H1 (cell line): ENCODE results near the gene SKA3. TPM values are rescaled to one million over a fixed set of nuclear protein-coding genes. Genes with fewer than 3 reads are reported as not detected.
A peak's percentile ranks its signal among the peaks of the same experiment; 100 is the strongest.

Source experiments
- CTCF ChIA-PET: fragments of 300-600 bp; sonication (Branson Sonifier 250); formaldehyde crosslinking; loops from one replicate; lab custom pipeline; 2021; ENCODE audit not compliant: partially characterized antibody; lab: Charles Lee
- POLR2A ChIA-PET: fragments of 300-600 bp; sonication (Branson Sonifier 250); formaldehyde crosslinking; loops from one replicate; lab custom pipeline; 2021; ENCODE audit warnings: inconsistent platforms; ENCODE audit not compliant: partially characterized antibody; lab: Charles Lee
- DNase-seq, 2 experiments: peaks; one replicate each; pipeline versions ENCODE4 v3.0.0 to v3.0.0-alpha.2; 2010 to 2022; ENCODE audit warnings: low spot score in 2 of 2, low read depth in 1 of 2, mixed read lengths in 1 of 2
- FAIRE-seq: peaks from 2 replicates; lab custom pipeline; 2011; peaks lifted over from hg19 to GRCh38; lab: Jason Lieb, UNC
- H2AFZ ChIP-seq: 2 replicates; pipeline ENCODE4 v1.8.1; 2012; ENCODE audit warnings: low read length, inconsistent platforms
- H2AK5ac ChIP-seq: 2 replicates; pipeline ENCODE4 v1.6.1; 2013; ENCODE audit warnings: low read depth, low read length
- H2BK120ac ChIP-seq: replicated peaks from 2 replicates; pipeline ENCODE3; 2013; ENCODE audit warnings: low read depth, low read length, inconsistent platforms
- H2BK12ac ChIP-seq: 2 replicates; pipeline ENCODE4 v1.6.1; 2013; ENCODE audit warnings: low read depth, low read length
- H2BK15ac ChIP-seq: 2 replicates; pipeline ENCODE4 v1.6.1; 2013; ENCODE audit warnings: low read length
- H2BK20ac ChIP-seq: 2 replicates; pipeline ENCODE4 v1.6.1; 2013; ENCODE audit warnings: low read length
- H2BK5ac ChIP-seq: 2 replicates; pipeline ENCODE4 v1.6.1; 2013; ENCODE audit warnings: low read depth, low read length
- H3K14ac ChIP-seq: 2 replicates; pipeline ENCODE4 v1.6.1; 2013; ENCODE audit warnings: inconsistent platforms; ENCODE audit not compliant: insufficient read length
- H3K18ac ChIP-seq: 2 replicates; pipeline ENCODE4 v1.6.1; 2013; ENCODE audit warnings: low read length; ENCODE audit errors: extremely low read depth
- H3K23ac ChIP-seq: 2 replicates; pipeline ENCODE4 v1.6.1; 2013; ENCODE audit warnings: inconsistent platforms; ENCODE audit not compliant: insufficient read length
- H3K23me2 ChIP-seq: 2 replicates; pipeline ENCODE4 v1.6.1; 2013; ENCODE audit warnings: low read depth, low read length
- H3K27ac ChIP-seq: 2 replicates; pipeline ENCODE4 v1.6.1; 2011; ENCODE audit warnings: low read depth, low read length, inconsistent platforms
- H3K27me3 ChIP-seq, 4 experiments: replicated peaks in 1 of 4; 1 replicate in 1 of 4; 2 replicates in 3 of 4; pipeline versions ENCODE4 v1.6.1 to v1.8.1; 2011 to 2013; ENCODE audit warnings: low read length in 3 of 4, mild to moderate bottlenecking in 3 of 4, inconsistent platforms in 2 of 4, mixed read lengths in 2 of 4, moderate library complexity in 1 of 4; ENCODE audit not compliant: control insufficient read depth in 3 of 4, insufficient read depth in 3 of 4; ENCODE audit errors: extremely low read depth in 1 of 4
- H3K36me3 ChIP-seq, 4 experiments: 2 replicates each; pipeline versions ENCODE4 v1.6.1 to v1.8.1; 2011 to 2013; ENCODE audit warnings: mild to moderate bottlenecking in 4 of 4, low read length in 3 of 4, moderate library complexity in 2 of 4, control low read depth in 1 of 4, inconsistent platforms in 1 of 4; ENCODE audit not compliant: insufficient read depth in 4 of 4, control insufficient read depth in 2 of 4
- H3K4ac ChIP-seq: replicated peaks from 2 replicates; pipeline ENCODE3; 2013; ENCODE audit warnings: low read length, low read depth, mixed read lengths, inconsistent platforms; ENCODE audit not compliant: insufficient read length
- H3K4me1 ChIP-seq, 4 experiments: replicated peaks in 1 of 4; 1 replicate in 1 of 4; 2 replicates in 3 of 4; pipeline versions ENCODE4 v1.6.1 to v1.8.1; 2011 to 2013; ENCODE audit warnings: low read length in 3 of 4, inconsistent platforms in 2 of 4, mixed read lengths in 1 of 4; ENCODE audit not compliant: insufficient read depth in 4 of 4, control insufficient read depth in 3 of 4
- H3K4me2 ChIP-seq, 2 experiments: 2 replicates each; pipeline versions ENCODE4 v1.6.1 to v1.8.1; 2011 to 2013; ENCODE audit warnings: low read depth in 2 of 2, low read length in 2 of 2, control low read depth in 1 of 2, inconsistent platforms in 1 of 2, mild to moderate bottlenecking in 1 of 2; ENCODE audit not compliant: insufficient read depth in 1 of 2
- H3K4me3 ChIP-seq, 4 experiments: fragments of 200-600, 300-600 bp in 1 of 4; sonication (generic), shearing (Covaris generic), sonication (Bioruptor Twin) in 1 of 4; 2 replicates each; pipeline versions ENCODE4 v1.5.1 to v1.8.1; 2011 to 2016; ENCODE audit warnings: low read length in 4 of 4, low read depth in 3 of 4, control low read depth in 2 of 4, inconsistent platforms in 2 of 4, mild to moderate bottlenecking in 2 of 4, mixed read lengths in 1 of 4, moderate library complexity in 1 of 4; ENCODE audit not compliant: insufficient read depth in 2 of 4; ENCODE audit errors: extremely low read depth in 1 of 4
- H3K56ac ChIP-seq: replicated peaks from 2 replicates; pipeline ENCODE3; 2013; ENCODE audit warnings: low read depth, mild to moderate bottlenecking, mixed read lengths, low read length, inconsistent platforms; ENCODE audit not compliant: insufficient read length
- H3K79me1 ChIP-seq: 2 replicates; pipeline ENCODE4 v1.6.1; 2013; ENCODE audit warnings: low read depth, low read length, control low read depth
- H3K79me2 ChIP-seq, 2 experiments: 2 replicates each; pipeline versions ENCODE4 v1.6.1 to v1.8.1; 2012 to 2013; ENCODE audit warnings: low read length in 2 of 2, mild to moderate bottlenecking in 2 of 2, inconsistent platforms in 1 of 2; ENCODE audit not compliant: insufficient read depth in 2 of 2, control insufficient read depth in 1 of 2
- H3K9ac ChIP-seq, 4 experiments: replicated peaks in 1 of 4; 1 replicate in 1 of 4; 2 replicates in 3 of 4; pipeline versions ENCODE4 v1.6.1 to v1.8.1; 2011 to 2013; ENCODE audit warnings: low read depth in 3 of 4, low read length in 3 of 4, control low read depth in 2 of 4, mild to moderate bottlenecking in 2 of 4, moderate library complexity in 2 of 4, inconsistent platforms in 1 of 4; ENCODE audit errors: extremely low read depth in 1 of 4
- H3K9me3 ChIP-seq, 2 experiments: 2 replicates each; pipeline versions ENCODE4 v1.6.1 to v1.8.1; 2012 to 2013; ENCODE audit warnings: mild to moderate bottlenecking in 2 of 2, moderate library complexity in 2 of 2, control low read depth in 1 of 2, inconsistent platforms in 1 of 2, low read depth in 1 of 2, low read length in 1 of 2, mixed read lengths in 1 of 2; ENCODE audit not compliant: insufficient read depth in 2 of 2
- H4K20me1 ChIP-seq, 2 experiments: replicated peaks in 1 of 2; 2 replicates each; pipeline versions ENCODE3 to v1.8.1; 2011 to 2013; ENCODE audit warnings: inconsistent platforms in 2 of 2, low read length in 2 of 2, mild to moderate bottlenecking in 1 of 2; ENCODE audit not compliant: insufficient read depth in 2 of 2, control insufficient read depth in 1 of 2
- H4K5ac ChIP-seq: 2 replicates; pipeline ENCODE4 v1.6.1; 2013; ENCODE audit warnings: low read length, low read depth, mixed read lengths, inconsistent platforms; ENCODE audit not compliant: insufficient read length
- H4K8ac ChIP-seq: 2 replicates; pipeline ENCODE4 v1.8.0; 2013; ENCODE audit warnings: mild to moderate bottlenecking, moderate library complexity, low read length, inconsistent platforms; ENCODE audit not compliant: insufficient read depth; ENCODE audit errors: extremely low read depth
- H4K91ac ChIP-seq: replicated peaks from 2 replicates; pipeline ENCODE3; 2013; ENCODE audit warnings: low read length, mixed read lengths, inconsistent platforms; ENCODE audit not compliant: insufficient read length
- CHD1 ChIP-seq: IDR thresholded peaks from 2 replicates; pipeline ENCODE4 v1.6.1; 2012; ENCODE audit warnings: low read depth, low read length, improper control_type of control experiment
- SP1 ChIP-seq: IDR thresholded peaks from 2 replicates; pipeline ENCODE4 v1.6.1; 2011; ENCODE audit warnings: low read depth, low read length
- TCF12 ChIP-seq: IDR thresholded peaks from 2 replicates; pipeline ENCODE4 v1.6.1; 2011; ENCODE audit warnings: low read depth, mild to moderate bottlenecking, low read length
- WGBS, 2 experiments: shearing (Covaris generic) in 1 of 2; methylation state at CpG; one replicate each; pipeline versions ENCODE4 v1.1.6 to v1.1.7; 2013 to 2015; ENCODE audit warnings: low lambda C conversion rate in 2 of 2, mixed read lengths in 2 of 2, inconsistent platforms in 1 of 2, low coverage in 1 of 2, missing lambda C conversion rate in 1 of 2; ENCODE audit not compliant: insufficient replicate concordance in 2 of 2, insufficient coverage in 1 of 2, insufficient read length in 1 of 2; ENCODE audit errors: extremely low coverage in 1 of 2, missing lambda C conversion rate in 1 of 2; 5-methylcytosine and 5-hydroxymethylcytosine counted together
- polyA plus RNA-seq, 7 experiments: library from polyadenylated mRNA; depleted of rRNA in 3 of 7; stranded (reverse) in 5 of 7; unstranded in 2 of 7; fragments of >200 nt in 5 of 7; fragments of 200-250 nt in 2 of 7; gene quantifications; 1 replicate in 5 of 7; 2 replicates in 1 of 7; 4 replicates in 1 of 7; pipeline versions ENCODE4 v1.2.1 to v1.2.3, GENCODE V29; 2011 to 2013; ENCODE audit warnings: missing spikeins in 2 of 7, mixed read lengths in 2 of 7
- total RNA-seq: library from RNA; stranded (reverse); fragmentation: NEBNext Ultra II Directional; extraction: Animal tissue kit (Norgen Biotek cat#: 25700); gene quantifications from 2 replicates; pipeline ENCODE4 v1.2.1, GENCODE V29; 2021

SKA3 gene
- total and polyA plus RNA-seq, 2 of the 8 experiments (the other 6 are each of a cell fraction or from before 2014, with no cell fraction given), result 32.3 to 63.7 TPM

GRCh38 chr13:21175656-21176214, 617 bp downstream of the SKA3 start:
- Histone ChIP-seq H4K5ac (peak overlapping the region; percentile 89), H2BK12ac (peak overlapping the region; percentile 98; the same call in 1 of the 2 replicates), H3K36me3 (peaks cover 3 to 8% (median 4%) of the 10 kb centered on the region in 4 experiments; a peak in 6 of 8 replicates), H3K4me2 (peak overlapping the region; percentile 76 to 78), H3K79me2 (peaks cover 7 to 63% of the 10 kb centered on the region in 2 experiments), H3K4me3 (peak overlapping the region; percentile 63 to 89 (median 82)), H2AK5ac (no peak overlapping the region), H3K27me3 (no peaks in the 10 kb centered on the region), H2AFZ (peak overlapping the region; percentile 29; the same call in 1 of the 2 replicates), H4K91ac (peak overlapping the region; percentile 98), H3K18ac (peak overlapping the region; percentile 97), H2BK20ac (no peak overlapping the region), H4K8ac (peak overlapping the region; percentile 94; the same call in 1 of the 2 replicates), H3K9me3 (no peaks in the 10 kb centered on the region), H2BK5ac (peak overlapping the region; percentile 99), H3K4ac (peak overlapping the region; percentile 98), H3K23ac (no peak overlapping the region), H3K23me2 (no peaks in the 10 kb centered on the region), H3K56ac (peak overlapping the region; percentile 89), H2BK15ac (no peak overlapping the region), H2BK120ac (peak overlapping the region; percentile 47), H4K20me1 (peaks cover 2 to 3% of the 10 kb centered on the region in 2 experiments), H3K9ac (peak overlapping the region; percentile 83 to 94 (median 88)), H3K27ac (peak overlapping the region; percentile 95), H3K14ac (no peak overlapping the region), H3K4me1 (peaks cover 0 to 4% (median 0%) of the 10 kb centered on the region in 4 experiments; a peak in 2 of 7 replicates), H3K79me1 (peaks cover 6% of the 10 kb centered on the region)
- FAIRE-seq, result no peak
- CTCF ChIA-PET, result interaction anchor here (0.6 to 3.7 kb wide), 7 partner anchors 12 to 305 kb away, joined by 3 to 15 read pairs (median 4); no protein-coding TSS in a partner anchor
- TF ChIP-seq SP1 (0 out of 2 replicates have a peak, but pooled peaks have one; percentile 8), TCF12 (no peak), CHD1 (no peak)
- WGBS, 2 experiments, result 7% methylated on average over 13 of the region's 13 CpGs; no CpG with 5 or more reads in 1 of the 2 experiments
- POLR2A ChIA-PET, result interaction anchor here (0.6 to 3.8 kb wide), 38 partner anchors 8 to 292 kb away, joined by 3 to 23 read pairs (median 4); partner anchors contain the start of genes LATS2, XPO4 and ZDHHC20
- no peak for DNase-seq
